CD4-positive, alpha-beta T cell treated with Interleukin-12 subunit alpha and Interleukin-12 subunit beta, for 1 hour (primary cell): ENCODE measurements around the gene KIAA1671.

Source experiments
- DNase-seq: peaks from one replicate; pipeline ENCODE4 v3.0.0-alpha.2; 2020

The KIAA1671 gene

DNA sequence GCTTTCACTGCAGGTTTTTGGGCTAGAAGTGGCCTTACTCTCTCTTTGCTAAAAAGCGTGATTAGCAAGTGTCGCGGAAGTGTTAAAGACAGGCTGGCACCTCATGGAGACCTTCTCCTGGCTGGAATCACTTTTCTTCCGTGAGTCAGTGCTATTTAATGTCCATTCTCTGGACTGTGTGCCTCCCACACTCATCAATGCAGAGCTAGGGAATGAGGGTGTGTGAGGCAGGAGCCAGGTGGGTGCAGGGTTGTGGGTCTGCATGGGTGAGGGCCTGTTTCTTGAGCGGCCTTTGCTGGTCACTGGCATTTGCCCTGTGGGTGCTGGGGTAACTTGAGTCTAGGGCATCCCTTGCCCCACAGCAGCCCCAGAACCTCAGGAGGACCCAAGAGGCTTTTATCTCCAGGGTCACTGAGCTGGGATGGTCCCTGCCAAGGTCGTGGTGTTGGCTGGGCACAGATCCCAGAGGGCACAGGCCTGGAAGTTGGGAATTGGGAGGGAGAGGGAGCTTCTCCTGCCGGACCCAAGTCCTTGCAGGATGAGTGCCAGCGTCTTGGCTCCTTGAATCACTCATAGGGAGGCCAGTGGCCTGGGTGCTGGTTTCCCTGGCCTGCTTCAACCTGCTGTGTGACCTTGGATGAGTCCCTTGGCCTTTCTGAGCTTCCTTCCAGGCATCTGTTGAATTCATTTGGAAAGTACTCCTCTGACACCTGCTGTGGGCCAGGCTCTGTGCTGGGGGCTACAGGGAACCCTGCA, 30.0 kb downstream of the KIAA1671 start:
- DNase-seq: no peak

DNA sequence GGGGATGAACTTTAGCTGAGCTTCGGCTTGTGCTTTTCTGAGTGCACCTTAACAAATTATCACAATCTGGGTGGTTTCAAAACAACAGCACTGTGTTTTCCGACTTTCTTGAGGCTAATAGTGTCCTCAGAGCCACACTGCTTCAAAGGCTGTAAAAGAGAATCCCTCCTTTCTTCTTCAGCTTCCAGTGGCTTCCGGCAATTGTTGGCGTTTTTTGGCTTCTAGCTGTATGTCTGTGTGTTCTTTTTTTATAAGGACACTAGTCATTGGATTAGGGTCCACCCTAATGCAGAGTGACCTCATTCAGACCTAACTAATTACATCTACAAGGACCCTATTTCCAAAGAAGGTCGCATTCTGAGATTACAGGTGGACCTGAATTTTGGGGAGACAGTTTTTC, 30.6 kb downstream of the KIAA1671 start:
- DNase-seq: no peak

DNA sequence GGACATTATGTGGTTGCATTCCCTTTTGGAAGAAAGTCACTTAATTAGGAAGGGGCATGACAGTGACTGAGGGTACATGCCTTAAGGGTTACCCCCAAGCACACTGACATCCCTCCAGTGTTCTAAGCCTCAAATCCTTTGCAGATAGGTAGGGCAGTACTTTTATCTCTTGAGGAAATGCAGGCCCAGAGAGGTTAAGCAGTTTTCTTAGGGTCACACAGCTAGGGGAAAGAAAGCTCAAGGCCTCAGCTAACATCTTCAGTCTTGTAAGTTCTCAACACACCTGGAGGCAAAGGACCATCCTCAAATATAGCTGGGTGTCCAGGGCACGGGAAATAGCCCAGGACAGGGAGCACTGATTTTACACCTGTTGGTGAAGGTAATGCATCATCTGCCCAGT, 31.6 kb downstream of the KIAA1671 start:
- DNase-seq: no peak

DNA sequence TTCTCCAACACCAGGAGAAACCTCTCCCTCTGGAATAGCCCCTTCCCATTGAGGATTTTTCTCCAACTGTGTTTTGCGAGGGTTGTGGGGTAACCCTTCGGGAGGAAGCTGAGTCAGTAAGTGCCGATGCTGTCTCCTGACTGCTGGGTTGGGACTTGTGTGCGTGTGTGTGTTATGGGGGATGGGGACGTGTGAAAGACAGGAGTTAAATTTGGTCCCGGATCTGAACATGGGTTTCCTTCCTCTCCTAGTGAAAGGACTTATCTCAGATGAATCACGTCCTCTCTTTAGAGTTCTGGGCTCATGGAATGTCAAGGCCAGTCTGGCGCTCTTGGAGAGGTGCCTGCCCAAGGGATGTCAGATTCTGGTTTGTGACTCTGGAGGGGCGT, 33.3 kb downstream of the KIAA1671 start:
- DNase-seq: no peak

- DNase-seq: peak; percentile 9
Measured at GRCh38 chr22:24986816-24987215, 34.3 kb downstream of the KIAA1671 start.

DNA sequence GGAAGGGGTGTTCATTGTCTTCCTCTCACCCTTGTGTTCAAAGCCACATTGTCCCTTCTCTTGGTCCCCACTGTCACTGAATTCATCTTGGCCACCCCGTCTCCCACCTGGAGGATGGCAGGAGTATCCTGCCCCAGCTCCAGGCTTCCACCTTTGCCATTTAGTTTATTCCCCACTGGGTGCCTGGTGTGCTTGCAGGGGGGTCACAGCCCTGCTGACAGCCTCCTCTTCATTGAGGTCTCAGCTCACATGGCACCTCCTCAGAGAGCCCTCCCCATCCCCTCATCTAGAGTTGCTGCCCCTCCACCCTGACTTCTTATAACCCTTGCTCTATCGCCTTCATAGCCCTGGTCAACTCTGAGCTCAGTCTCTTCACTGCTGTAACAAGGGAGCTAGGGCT, 36.6 kb downstream of the KIAA1671 start:
- DNase-seq: no peak

- DNase-seq: no peak
Measured at GRCh38 chr22:24989541-24989951, 37.0 kb downstream of the KIAA1671 start.

- DNase-seq: no peak
Measured at GRCh38 chr22:24990344-24990905, 37.9 kb downstream of the KIAA1671 start.

- no peak for DNase-seq
Measured at GRCh38 chr22:24992946-24993345, 40.4 kb downstream of the KIAA1671 start.

DNA sequence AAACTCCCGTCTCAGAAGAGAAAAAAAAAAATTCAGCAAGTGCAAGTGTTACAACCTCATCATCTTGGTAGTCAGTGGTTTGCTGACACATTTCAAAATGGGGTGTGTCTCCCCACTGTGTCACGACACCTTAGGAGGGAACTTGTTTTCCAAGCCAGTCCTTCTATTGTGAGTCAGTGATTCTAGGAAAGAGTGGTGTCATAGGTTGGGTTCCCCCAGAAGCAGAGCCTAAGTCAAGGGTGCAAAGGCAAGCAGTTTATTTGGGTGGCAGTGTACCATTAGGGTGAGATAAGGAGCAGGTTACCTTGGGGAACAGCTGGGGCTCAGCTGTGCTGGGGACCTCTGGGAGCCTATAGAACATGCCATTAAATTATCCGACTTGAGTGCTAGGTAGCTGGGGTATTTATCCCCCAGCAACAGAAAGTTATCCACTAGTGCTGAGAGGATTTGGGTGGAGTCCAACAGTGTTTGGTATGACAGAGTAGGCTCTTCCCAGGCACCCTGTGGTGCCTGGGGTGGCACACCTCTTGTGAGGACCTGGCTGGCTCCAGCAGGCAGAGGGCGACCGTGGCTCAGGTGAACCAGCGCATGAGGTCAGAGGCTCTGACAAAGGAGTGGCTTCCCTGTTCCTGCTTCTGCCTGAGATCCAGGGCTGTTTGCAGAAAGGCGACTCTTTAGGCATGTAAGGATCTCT, 41.7 kb downstream of the KIAA1671 start:
- DNase-seq: no peak

GRCh38 chr22:24995649-24996180, 43.2 kb downstream of the KIAA1671 start:
- no peak for DNase-seq

DNA sequence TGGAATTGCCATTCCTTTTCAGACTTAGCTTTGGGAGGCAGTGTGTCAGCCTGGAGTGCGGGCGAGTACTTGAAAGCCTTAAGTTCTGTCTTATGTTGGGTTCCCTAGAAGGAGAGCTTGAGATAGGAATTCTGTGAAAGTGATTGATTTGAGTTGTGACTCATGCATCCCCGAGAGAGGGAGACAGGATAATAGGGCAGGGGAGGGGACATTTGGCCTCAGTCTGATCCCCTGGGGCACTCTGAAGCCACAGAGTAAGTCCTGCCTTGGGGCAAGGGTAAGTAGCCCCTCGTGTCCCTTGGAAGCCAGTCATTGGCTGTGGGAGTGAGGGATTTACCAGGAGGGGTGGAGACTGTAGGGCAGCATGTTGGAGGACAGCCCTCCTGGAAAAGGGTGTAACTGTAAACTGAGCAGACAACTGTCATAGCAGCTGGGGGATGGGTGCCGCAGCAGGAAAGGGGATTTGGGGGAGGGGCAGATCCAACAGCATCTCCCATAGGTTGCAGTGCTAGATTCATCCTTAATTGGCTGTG, 44.0 kb downstream of the KIAA1671 start:
- no peak for DNase-seq

DNA sequence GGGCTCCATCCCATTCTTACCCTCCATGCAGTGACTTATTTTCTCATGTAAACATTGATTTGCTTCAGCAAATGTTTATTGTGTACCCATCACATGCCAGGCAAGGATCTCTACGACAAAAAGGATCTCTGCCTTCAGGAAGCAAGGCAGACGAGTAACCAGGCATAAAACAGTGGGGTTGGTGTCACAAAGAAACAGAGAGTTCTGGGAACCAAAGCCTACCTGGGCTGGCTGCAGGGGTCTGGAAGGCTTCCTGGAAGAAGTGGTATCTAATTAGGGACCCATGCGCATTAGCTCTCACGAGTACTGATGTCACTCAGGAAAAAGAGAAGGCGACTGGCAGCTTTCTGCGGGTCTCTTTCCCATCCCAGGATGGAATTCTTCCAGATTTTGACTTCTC, 44.5 kb downstream of the KIAA1671 start:
- DNase-seq: no peak

DNA sequence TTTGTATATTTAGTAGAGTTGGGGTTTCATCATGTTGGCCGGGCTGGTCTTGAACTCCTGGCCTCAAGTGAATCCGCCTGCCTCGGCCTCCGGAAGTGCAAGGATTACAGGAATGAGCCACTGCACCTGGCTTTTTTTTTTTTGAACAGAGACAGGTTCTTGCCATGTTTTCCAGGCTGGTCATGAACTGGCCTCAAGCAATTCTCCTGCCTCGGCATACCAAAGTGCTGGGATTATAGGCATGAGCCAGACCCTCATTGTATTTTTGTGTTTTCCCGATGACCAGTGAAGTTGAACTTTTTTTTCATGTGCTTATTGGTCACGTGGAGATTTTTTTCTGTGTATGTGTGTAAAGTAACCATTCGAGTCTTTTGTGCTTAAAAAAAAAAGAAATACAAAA, 48.2 kb downstream of the KIAA1671 start:
- no peak for DNase-seq

DNA sequence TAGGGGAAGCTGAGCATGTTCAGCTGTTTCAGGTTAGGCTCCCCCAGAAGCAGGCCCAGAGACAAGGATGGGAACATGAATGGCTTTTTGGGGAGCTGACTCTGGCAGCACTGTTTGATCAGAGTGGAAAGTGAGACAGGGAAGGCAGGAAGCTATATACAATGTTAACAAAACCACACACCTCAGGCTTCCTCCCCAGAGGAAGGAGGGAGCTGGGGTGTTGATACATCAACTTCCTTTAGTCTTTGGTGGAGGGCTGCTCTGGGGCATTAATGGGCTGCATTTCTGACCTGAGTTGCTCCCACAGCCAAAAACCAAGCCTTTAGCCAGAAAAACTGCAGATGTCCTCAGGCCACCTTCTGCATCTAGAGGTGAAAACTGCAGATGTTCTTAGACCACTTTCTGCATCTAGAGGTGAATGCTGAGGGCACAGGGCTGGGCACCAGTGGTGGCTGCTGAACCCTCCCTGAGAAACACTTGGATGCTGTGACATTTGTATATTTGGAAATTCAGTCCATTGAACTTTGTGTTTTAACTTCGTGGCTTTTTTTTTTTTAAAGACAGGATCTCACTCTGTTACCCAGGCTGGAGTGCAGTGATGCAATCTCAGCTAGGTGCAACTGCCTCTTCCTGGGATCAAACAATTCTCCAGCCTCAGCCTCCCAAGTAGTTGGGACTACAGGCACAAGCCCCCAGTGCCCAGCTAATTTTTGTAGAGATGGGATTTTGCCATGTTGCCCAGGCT, 49.9 kb downstream of the KIAA1671 start:
- DNase-seq: no peak

- no peak for DNase-seq
Measured at GRCh38 chr22:25006354-25006753, 53.8 kb downstream of the KIAA1671 start.

DNA sequence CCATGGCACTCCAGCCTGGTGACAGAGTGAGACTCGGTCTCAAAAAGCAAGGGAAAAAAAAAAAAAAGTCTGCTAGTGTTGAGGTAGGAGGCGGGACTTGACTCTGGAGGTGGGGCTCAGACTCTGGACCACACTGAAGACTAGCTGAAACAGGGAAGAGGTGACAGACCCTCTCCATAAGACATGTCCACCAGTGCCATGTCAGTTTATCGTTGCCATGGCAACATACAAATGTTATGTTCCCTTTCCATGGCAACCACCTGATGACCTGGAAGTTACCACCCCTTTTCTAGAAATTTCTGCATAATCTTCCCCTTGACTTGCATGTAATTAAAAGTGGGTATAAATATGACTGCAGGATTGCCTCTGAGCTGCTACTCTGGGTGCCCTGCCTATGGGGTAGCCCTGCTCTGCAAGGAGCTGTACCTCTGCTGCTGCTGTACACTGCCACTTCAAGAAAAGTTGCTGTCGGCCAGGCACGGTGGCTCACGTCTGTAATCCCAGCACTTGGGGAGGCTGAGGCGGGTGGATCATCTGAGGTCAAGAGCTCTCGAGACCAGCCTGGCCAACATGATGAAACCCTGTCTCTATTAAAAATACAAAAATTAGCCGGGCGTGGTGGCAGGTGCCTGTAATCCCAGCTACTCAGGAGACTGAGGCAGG, 55.1 kb downstream of the KIAA1671 start:
- no peak for DNase-seq

- DNase-seq: no peak
Measured at GRCh38 chr22:25008666-25009065, 56.1 kb downstream of the KIAA1671 start.

DNA sequence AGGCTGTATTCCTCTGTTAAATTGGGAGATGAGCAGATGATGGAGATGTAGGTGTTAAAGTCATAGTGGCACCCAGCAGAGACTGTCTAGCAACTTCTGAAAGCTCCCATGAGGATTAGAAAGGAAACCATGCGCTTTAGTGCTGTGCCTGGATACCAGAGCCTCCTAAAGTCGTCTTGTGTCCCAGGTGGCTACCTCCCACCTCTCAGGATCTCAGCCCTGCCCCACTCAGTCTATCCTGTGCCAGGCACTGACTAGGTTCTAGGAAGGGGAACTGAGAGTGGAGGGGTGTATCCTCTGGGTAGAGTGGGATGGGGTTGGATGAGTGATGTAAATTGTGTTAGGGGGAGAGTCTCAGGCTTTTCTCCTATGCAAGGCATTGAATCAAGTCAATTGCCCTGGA, 60.2 kb downstream of the KIAA1671 start:
- no peak for DNase-seq

DNA sequence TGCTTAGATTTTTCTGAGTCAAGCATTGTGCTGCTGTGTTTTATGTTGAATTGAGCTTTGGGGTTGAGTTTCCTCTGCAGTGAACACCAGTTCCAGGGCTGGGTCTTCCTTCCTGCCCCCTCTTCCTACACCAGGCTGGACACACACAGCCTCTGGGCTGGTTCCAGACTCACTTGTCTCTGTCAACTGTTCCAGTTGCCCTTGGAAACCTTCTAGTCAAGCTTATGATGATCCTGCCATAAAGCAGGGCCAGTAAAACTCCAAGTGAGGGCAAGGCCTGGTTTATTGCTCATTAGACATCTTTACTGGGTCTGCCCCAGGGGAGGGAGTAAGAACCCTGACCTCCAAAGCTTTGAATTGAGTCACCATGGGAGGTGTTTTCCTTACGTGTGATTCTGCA, 61.1 kb downstream of the KIAA1671 start:
- DNase-seq: no peak

GRCh38 chr22:25014896-25015755, 62.6 kb downstream of the KIAA1671 start:
- no peak for DNase-seq
